HG03039 (cell line): ENCODE measurements around the gene DNAJC5G.
"Not testable (repeated sequence)": the region's sequence is repeated elsewhere in the genome, so short reads cannot be mapped to it uniquely, and the experiment has no call there.

ENCODE experiments used
- ATAC-seq: cut with Tn5 transposase; IDR thresholded peaks from one replicate; pipeline ENCODE4 v1.9.1; 2021; ENCODE audit warnings: mild to moderate bottlenecking, moderate library complexity; ENCODE audit not compliant: unreplicated experiment

The DNAJC5G gene

GRCh38 chr2:27306136-27306535 lies 30.9 kb downstream of the DNAJC5G start:
- no peak for ATAC-seq

GRCh38 chr2:27306573-27307286 lies 31.5 kb downstream of the DNAJC5G start:
- ATAC-seq = no peak

- ATAC-seq = no peak
Measured at GRCh38 chr2:27307287-27307544, 32.0 kb downstream of the DNAJC5G start.

- ATAC-seq = no peak
Measured at GRCh38 chr2:27307545-27308358, 32.5 kb downstream of the DNAJC5G start.

- ATAC-seq = no peak
Measured at GRCh38 chr2:27308359-27308881, 33.2 kb downstream of the DNAJC5G start, which contains the start of gene UCN. Gene UCN, minus strand, starts transcription at chr2:27308445. Its CDS starts 550 bp downstream, at chr2:27307895.

GRCh38 chr2:27309651-27310050 lies 34.4 kb downstream of the DNAJC5G start:
- no peak for ATAC-seq

- ATAC-seq = no peak
Measured at GRCh38 chr2:27312152-27312551, 36.9 kb downstream of the DNAJC5G start.

GRCh38 chr2:27313882-27314645 lies 38.8 kb downstream of the DNAJC5G start:
- ATAC-seq = no peak

GRCh38 chr2:27314709-27315108 lies 39.5 kb downstream of the DNAJC5G start:
- no peak for ATAC-seq

- ATAC-seq = no peak
Measured at GRCh38 chr2:27315122-27315521, 39.9 kb downstream of the DNAJC5G start.

GRCh38 chr2:27316655-27317412 lies 41.6 kb downstream of the DNAJC5G start:
- ATAC-seq = no peak

GRCh38 chr2:27319839-27320238 lies 44.6 kb downstream of the DNAJC5G start:
- not testable (repeated sequence) for ATAC-seq

- no peak for ATAC-seq
Measured at GRCh38 chr2:27320958-27321543, 45.8 kb downstream of the DNAJC5G start.

- no peak for ATAC-seq
Measured at GRCh38 chr2:27322301-27322765, 47.1 kb downstream of the DNAJC5G start.

- ATAC-seq = peak; percentile 87
Measured at GRCh38 chr2:27322766-27323595, 47.7 kb downstream of the DNAJC5G start, which contains the start of gene MPV17. Gene MPV17, minus strand, starts transcription at chr2:27323097. Its CDS starts 580 bp downstream, at chr2:27322517.

- ATAC-seq = no peak
Measured at GRCh38 chr2:27323596-27324285, 48.5 kb downstream of the DNAJC5G start.

GRCh38 chr2:27324720-27325119 lies 49.5 kb downstream of the DNAJC5G start:
- ATAC-seq = no peak
